Measurements from ENCODE around the gene FBP2. TPM values are rescaled to one million over a fixed set of nuclear protein-coding genes. Genes with fewer than 3 reads are reported as not detected.

Gene FBP2
- total RNA-seq, result not detected in 2 replicates

GRCh38 chr9:94593459-94594345 lies at the start of gene FBP2:
TSS of gene FBP2 (minus strand) at chr9:94593824. CDS start at chr9:94593726, 98 bp downstream.
- no peaks in the 10 kb centered on the region for H3K4me1 Mint-ChIP-seq
- H3K36me3 Mint-ChIP-seq (ENCODE audit: low read depth), result no peaks in the 10 kb centered on the region
- no peak within 1 kb of the TSS for H3K4me3 Mint-ChIP-seq
- no peak for ATAC-seq (ENCODE audit: low read depth)
- TF ChIP-seq CTCF (IDR thresholded peaks at IDR 0.05), result no peak
- POLR2A ChIA-PET, result no interaction called here
- no peak for DNase-seq
- H3K27ac Mint-ChIP-seq, result no peak within 1 kb of the TSS
- intact Hi-C loops (cut with micrococcal nuclease), result no loop called here
- peaks cover 7% of the 10 kb centered on the region for H3K27me3 Mint-ChIP-seq
- CTCF ChIA-PET, result no interaction called here
- no peaks in the 10 kb centered on the region for H3K9me3 Mint-ChIP-seq

GRCh38 chr9:94643176-94643575 lies 49.6 kb upstream of the FBP2 start:
- Mint-ChIP-seq H3K4me1 (peaks cover 16% of the 10 kb centered on the region), H3K36me3 (ENCODE audit: low read depth) (peaks cover 2% of the 10 kb centered on the region), H3K4me3 (no peak overlapping the region), H3K9me3 (no peaks in the 10 kb centered on the region), H3K27me3 (no peaks in the 10 kb centered on the region), H3K27ac (no peak overlapping the region)
- TF ChIP-seq CTCF (IDR thresholded peaks at IDR 0.05), result no peak
- ChIA-PET CTCF (no interaction called here), POLR2A (no interaction called here)
- no peak for ATAC-seq (ENCODE audit: low read depth)
- intact Hi-C loops (cut with micrococcal nuclease), result no loop called here
- DNase-seq, result no peak

DNA sequence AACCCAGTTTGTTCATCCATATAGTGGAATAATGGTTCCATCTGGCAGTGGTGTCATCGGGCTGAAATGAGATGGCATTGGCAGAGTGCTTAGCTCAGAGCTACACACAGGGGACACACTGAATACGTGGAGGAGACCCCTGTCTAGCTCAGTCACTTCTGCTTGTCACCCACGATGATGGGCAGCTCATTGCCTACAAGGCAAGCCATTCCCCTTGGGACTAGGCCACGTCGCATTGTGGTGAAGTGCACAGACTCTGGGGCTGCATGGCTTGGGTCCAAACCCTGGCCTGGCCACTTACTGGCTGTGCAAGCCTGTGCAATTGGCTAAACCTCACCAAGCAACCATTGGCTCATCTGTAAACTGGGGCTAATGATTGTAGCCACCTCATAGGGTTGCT lies 48.9 kb upstream of the FBP2 start:
- H3K4me1 Mint-ChIP-seq, result peaks cover 18% of the 10 kb centered on the region
- H3K27me3 Mint-ChIP-seq, result no peaks in the 10 kb centered on the region
- H3K4me3 Mint-ChIP-seq, result no peak overlapping the region
- ATAC-seq (ENCODE audit: low read depth) (no peak), DNase-seq (no peak)
- POLR2A ChIA-PET, result no interaction called here
- no peaks in the 10 kb centered on the region for H3K9me3 Mint-ChIP-seq
- no peak overlapping the region for H3K27ac Mint-ChIP-seq
- intact Hi-C loops (cut with micrococcal nuclease), result no loop called here
- CTCF ChIA-PET, result no interaction called here
- H3K36me3 Mint-ChIP-seq (ENCODE audit: low read depth), result peaks cover 2% of the 10 kb centered on the region
- TF ChIP-seq CTCF (IDR thresholded peaks at IDR 0.05), result no peak

DNA sequence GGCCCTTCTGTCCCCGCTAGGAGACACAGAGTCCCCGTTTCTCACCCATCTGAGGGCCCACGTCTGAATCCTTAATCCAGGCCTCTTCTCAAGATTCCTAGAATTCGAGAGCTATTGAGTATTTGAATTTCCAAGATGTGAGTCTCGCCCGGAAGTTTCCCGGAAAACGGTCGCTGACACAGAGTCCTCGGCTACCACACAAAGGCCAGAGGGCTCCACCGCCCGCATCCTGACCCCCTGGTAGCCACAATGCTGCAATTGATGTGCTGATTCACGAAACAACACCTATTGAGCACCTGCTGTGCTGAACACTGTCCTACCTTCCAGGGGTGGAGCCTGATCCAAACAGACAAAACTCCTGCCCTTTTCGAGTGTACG lies 46.4 kb upstream of the FBP2 start:
- intact Hi-C loops (cut with micrococcal nuclease), result loop anchor here (1.0 kb wide), 2 partner anchors 16 to 86 kb away; partner anchors contain the start of gene AOPEP
- peaks cover 2% of the 10 kb centered on the region for H3K36me3 Mint-ChIP-seq (ENCODE audit: low read depth)
- no peak for TF ChIP-seq CTCF (IDR thresholded peaks at IDR 0.05)
- peaks cover 18% of the 10 kb centered on the region for H3K4me1 Mint-ChIP-seq
- CTCF ChIA-PET, result interaction anchor here (0.7 kb wide), 1 partner anchor 11 kb away, joined by 3 read pairs; no protein-coding TSS in a partner anchor
- POLR2A ChIA-PET, result interaction anchor here (0.7 to 1.7 kb wide), 4 partner anchors 12 to 1236 kb away, joined by 3 to 7 read pairs (median 6); partner anchors contain the start of gene ERCC6L2
- ATAC-seq (ENCODE audit: low read depth) (no peak), DNase-seq (no peak)
- H3K4me3 Mint-ChIP-seq, result peak overlapping the region; percentile 96
- peaks cover 3% of the 10 kb centered on the region for H3K27me3 Mint-ChIP-seq
- no peaks in the 10 kb centered on the region for H3K9me3 Mint-ChIP-seq
- H3K27ac Mint-ChIP-seq, result no peak overlapping the region

All from activated B cell treated with CpG ODN at 0.5 μM for 24 hours (primary cell).